GM18499 (cell line): ENCODE measurements around the gene TESK2.
"Not testable (repeated sequence)": the region's sequence is repeated elsewhere in the genome, so short reads cannot be mapped to it uniquely, and the experiment has no call there.

ENCODE experiments used
- ATAC-seq: cut with Tn5 transposase; IDR thresholded peaks from one replicate; pipeline ENCODE4 v1.9.1; 2021; ENCODE audit warnings: moderate number of reproducible peaks; ENCODE audit not compliant: insufficient read depth, unreplicated experiment

The TESK2 gene

GRCh38 chr1:45477646-45478045 is 13.3 kb downstream of the TESK2 start:
- ATAC-seq = no peak

GRCh38 chr1:45474194-45474593 is 16.8 kb downstream of the TESK2 start:
- ATAC-seq = not testable (repeated sequence)

GRCh38 chr1:45473302-45473701 is 17.7 kb downstream of the TESK2 start:
- ATAC-seq = no peak

- no peak for ATAC-seq
Measured at GRCh38 chr1:45470306-45470798, 20.6 kb downstream of the TESK2 start.

GRCh38 chr1:45467353-45467752 is 23.6 kb downstream of the TESK2 start:
- not testable (repeated sequence) for ATAC-seq

- ATAC-seq = no peak
Measured at GRCh38 chr1:45465277-45465676, 25.7 kb downstream of the TESK2 start.

- no peak for ATAC-seq
Measured at GRCh38 chr1:45458894-45459293, 32.1 kb downstream of the TESK2 start.

- ATAC-seq = no peak
Measured at GRCh38 chr1:45456531-45456930, 34.4 kb downstream of the TESK2 start.

GRCh38 chr1:45455162-45455561 is 35.8 kb downstream of the TESK2 start:
- no peak for ATAC-seq

GRCh38 chr1:45454464-45454863 is 36.5 kb downstream of the TESK2 start:
- ATAC-seq = no peak

- no peak for ATAC-seq
Measured at GRCh38 chr1:45452503-45452902, 38.5 kb downstream of the TESK2 start.

- no peak for ATAC-seq
Measured at GRCh38 chr1:45448357-45448756, 42.6 kb downstream of the TESK2 start.

- ATAC-seq = no peak
Measured at GRCh38 chr1:45446950-45447672, 43.9 kb downstream of the TESK2 start.

GRCh38 chr1:45446530-45446929 is 44.4 kb downstream of the TESK2 start:
- ATAC-seq = no peak

- no peak for ATAC-seq
Measured at GRCh38 chr1:45444609-45445131, 46.3 kb downstream of the TESK2 start.

- no peak for ATAC-seq
Measured at GRCh38 chr1:45443580-45444446, 47.1 kb downstream of the TESK2 start.

- no peak for ATAC-seq
Measured at GRCh38 chr1:45442272-45442671, 48.7 kb downstream of the TESK2 start.

- no peak for ATAC-seq
Measured at GRCh38 chr1:45437323-45437722, 53.6 kb downstream of the TESK2 start.

GRCh38 chr1:45430490-45430889 is 60.5 kb downstream of the TESK2 start:
- no peak for ATAC-seq

GRCh38 chr1:45429561-45430159 is 61.3 kb downstream of the TESK2 start:
- ATAC-seq = no peak
